Ovary (tissue), 9 donors: Measurements from ENCODE around the gene PPA1. TPM values are rescaled to one million over a fixed set of nuclear protein-coding genes. Genes with fewer than 3 reads are reported as not detected.

Source experiments
- DNase-seq, 5 donors: peaks; one replicate each; pipeline ENCODE4 v3.0.0-alpha.2; 2019 to 2020
- H3K27ac ChIP-seq, 2 donors: fragments of 200-600 bp; one replicate each; pipeline versions ENCODE4 v1.5.1 to v1.8.0; 2019 to 2022
- H3K27me3 ChIP-seq: fragments of 200-600 bp; one replicate; pipeline ENCODE4 v1.8.0; 2022
- H3K36me3 ChIP-seq: fragments of 200-600 bp; sonication (generic); one replicate; pipeline ENCODE4 v1.5.1; 2019
- H3K4me1 ChIP-seq: one replicate; pipeline ENCODE4 v1.8.1; 2013; ENCODE audit warnings: mild to moderate bottlenecking, moderate library complexity; ENCODE audit not compliant: insufficient read depth
- H3K4me3 ChIP-seq: fragments of 200-600 bp; sonication (generic); one replicate; pipeline ENCODE4 v1.5.1; 2017
- H3K9me3 ChIP-seq, 2 donors: fragments of 200-600 bp in 1 of 2; sonication (generic) in 1 of 2; one replicate each; pipeline versions ENCODE4 v1.5.1 to v1.8.1; 2013 to 2019; ENCODE audit warnings: mild to moderate bottlenecking in 1 of 2, moderate library complexity in 1 of 2
- EP300 ChIP-seq: sonication (generic); formaldehyde crosslinking; IDR thresholded peaks from one replicate; pipeline ENCODE4 v1.6.1; 2017; ENCODE audit warnings: antibody characterized with exemption
- POLR2A ChIP-seq: fragments of 450-650 bp; IDR thresholded peaks from one replicate; pipeline ENCODE4 v1.6.1; 2017; ENCODE audit warnings: antibody characterized with exemption, mild to moderate bottlenecking, moderate library complexity
- WGBS, 3 donors: extraction: QIAGEN DNeasy Blood & Tissue Kit in 1 of 3; methylation state at CpG; one replicate each; pipeline versions ENCODE4 v1.1.5 to v1.1.7; 2013 to 2017; 5-methylcytosine and 5-hydroxymethylcytosine counted together
- intact Hi-C, 4 donors: fragments of 100-400 bp; cut with DNase I; formaldehyde crosslinking; loops; one replicate each; pipeline versions ENCODE4 v1.11.0 to v1.15.1; 2022 to 2023
- polyA plus RNA-seq, 2 donors: library from polyadenylated mRNA; stranded (reverse); fragments of 200-250 nt in 1 of 2; fragments of 350-450 nt in 1 of 2; fragmentation: Illumina TruSeq in 1 of 2; extraction: RNeasy Lipid Tissue Mini Kit (QIAGEN cat#74804) in 1 of 2; gene quantifications; one replicate each; pipeline ENCODE4 v1.2.3, GENCODE V29; 2013 to 2014
- total RNA-seq, 7 donors: library from RNA; depleted of rRNA in 2 of 7; stranded (reverse); fragments of >200 nt in 2 of 7; fragmentation: NEBNext Ultra II Directional in 3 of 7; extraction: Animal tissue kit (Norgen Biotek cat#: 25700) in 3 of 7; gene quantifications; one replicate each; pipeline versions ENCODE4 v1.1.0 to v1.2.4, GENCODE V29; 2016 to 2023
- TF ChIP-seq, protein P1 (sequence below), 3 donors: fragments of 450-650 bp in 2 of 3; fragments of 200-600 bp in 1 of 3; IDR thresholded peaks; one replicate each; pipeline versions ENCODE4 v1.5.1 to v1.8.0; 2016 to 2022; ENCODE audit warnings: antibody characterized with exemption in 3 of 3, mild to moderate bottlenecking in 1 of 3
- donor health status: DM: no; HTN: no; CAD: no; lungs with moderate emphysema.
- donor health status: DM: no; HTN: no; CAD: no.
- donor health status: Bipolar disorder and iron deficiency.
- donor health status: DM: yes; HTN: yes; CAD: no.
- donor health status: DM: no; HTN: no; CAD: no.
- donor health status: DM: yes; HTN: yes; CAD: no.

The PPA1 gene
- total and polyA plus RNA-seq, 9 donors, result 36.8 to 162 (median 78.4) TPM

DNA sequence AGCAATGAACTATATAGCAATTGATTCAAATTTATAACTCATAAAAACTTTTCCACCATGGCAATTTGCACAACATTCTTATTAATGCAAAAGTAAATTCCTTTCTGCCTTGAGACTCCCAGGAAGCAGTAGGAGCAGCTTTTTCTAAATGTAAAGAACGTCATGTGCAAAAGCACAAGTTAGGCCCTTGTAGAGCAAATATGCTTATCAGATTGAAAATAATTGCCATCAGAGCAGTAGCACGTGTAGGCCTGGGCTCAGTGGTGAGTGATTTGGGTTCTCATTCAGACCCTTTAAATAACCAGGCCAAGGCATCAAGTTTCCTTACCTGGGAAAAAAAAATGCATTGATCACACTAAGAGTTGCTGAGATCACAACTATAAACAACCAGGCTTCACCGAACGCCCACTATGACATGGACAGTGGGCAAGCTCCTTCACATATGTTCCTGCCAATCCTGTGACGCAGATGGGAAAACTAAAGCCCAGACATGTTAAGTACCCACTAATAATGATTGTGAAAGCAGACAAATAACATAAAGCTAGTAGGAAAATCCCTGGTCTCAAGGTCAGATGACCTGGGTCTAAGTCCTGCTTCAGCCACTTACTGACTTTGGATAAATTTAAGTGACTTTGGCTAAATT is 40.8 kb downstream of the PPA1 start:
- Histone ChIP-seq H3K4me1 (peaks cover 2% of the 10 kb centered on the region), H3K36me3 (no peaks in the 10 kb centered on the region), H3K27ac (no peak overlapping the region), H3K4me3 (no peak overlapping the region), H3K27me3 (no peaks in the 10 kb centered on the region), H3K9me3 (no peaks in the 10 kb centered on the region)
- TF ChIP-seq, protein P1, sequence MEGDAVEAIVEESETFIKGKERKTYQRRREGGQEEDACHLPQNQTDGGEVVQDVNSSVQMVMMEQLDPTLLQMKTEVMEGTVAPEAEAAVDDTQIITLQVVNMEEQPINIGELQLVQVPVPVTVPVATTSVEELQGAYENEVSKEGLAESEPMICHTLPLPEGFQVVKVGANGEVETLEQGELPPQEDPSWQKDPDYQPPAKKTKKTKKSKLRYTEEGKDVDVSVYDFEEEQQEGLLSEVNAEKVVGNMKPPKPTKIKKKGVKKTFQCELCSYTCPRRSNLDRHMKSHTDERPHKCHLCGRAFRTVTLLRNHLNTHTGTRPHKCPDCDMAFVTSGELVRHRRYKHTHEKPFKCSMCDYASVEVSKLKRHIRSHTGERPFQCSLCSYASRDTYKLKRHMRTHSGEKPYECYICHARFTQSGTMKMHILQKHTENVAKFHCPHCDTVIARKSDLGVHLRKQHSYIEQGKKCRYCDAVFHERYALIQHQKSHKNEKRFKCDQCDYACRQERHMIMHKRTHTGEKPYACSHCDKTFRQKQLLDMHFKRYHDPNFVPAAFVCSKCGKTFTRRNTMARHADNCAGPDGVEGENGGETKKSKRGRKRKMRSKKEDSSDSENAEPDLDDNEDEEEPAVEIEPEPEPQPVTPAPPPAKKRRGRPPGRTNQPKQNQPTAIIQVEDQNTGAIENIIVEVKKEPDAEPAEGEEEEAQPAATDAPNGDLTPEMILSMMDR (IDR thresholded peaks at IDR 0.05), result no peak
- no peak for TF ChIP-seq EP300
- TF ChIP-seq POLR2A, result no peak
- intact Hi-C loops, result no loop called here
- 62 to 68% (median 65%) methylated on average over 5 of the region's 5 CpGs for WGBS, 3 donors
- no peak for DNase-seq

DNA sequence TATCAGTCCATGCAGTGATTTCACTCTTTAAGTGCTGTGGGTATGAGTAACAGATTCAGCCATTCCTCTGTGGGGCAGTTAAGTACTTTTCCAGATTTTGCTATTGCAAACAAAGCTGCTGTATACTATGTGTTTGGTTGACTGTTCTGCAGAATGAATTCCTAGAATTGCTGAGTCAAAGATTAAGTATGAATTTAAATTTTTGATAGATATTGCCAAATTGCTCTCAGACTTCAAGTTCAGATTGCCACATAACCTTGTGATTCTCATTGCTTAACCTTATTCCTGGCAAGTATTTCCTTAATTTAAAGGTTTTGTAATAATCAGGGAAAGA is 41.3 kb downstream of the PPA1 start:
- Histone ChIP-seq H3K27ac (no peak overlapping the region), H3K36me3 (no peaks in the 10 kb centered on the region), H3K9me3 (no peaks in the 10 kb centered on the region), H3K27me3 (no peaks in the 10 kb centered on the region), H3K4me3 (no peak overlapping the region), H3K4me1 (peaks cover 2% of the 10 kb centered on the region)
- TF ChIP-seq EP300 (no peak), POLR2A (no peak)
- TF ChIP-seq, protein P1 (IDR thresholded peaks at IDR 0.05), result no peak
- no peak for DNase-seq
- intact Hi-C loops, result no loop called here

DNA sequence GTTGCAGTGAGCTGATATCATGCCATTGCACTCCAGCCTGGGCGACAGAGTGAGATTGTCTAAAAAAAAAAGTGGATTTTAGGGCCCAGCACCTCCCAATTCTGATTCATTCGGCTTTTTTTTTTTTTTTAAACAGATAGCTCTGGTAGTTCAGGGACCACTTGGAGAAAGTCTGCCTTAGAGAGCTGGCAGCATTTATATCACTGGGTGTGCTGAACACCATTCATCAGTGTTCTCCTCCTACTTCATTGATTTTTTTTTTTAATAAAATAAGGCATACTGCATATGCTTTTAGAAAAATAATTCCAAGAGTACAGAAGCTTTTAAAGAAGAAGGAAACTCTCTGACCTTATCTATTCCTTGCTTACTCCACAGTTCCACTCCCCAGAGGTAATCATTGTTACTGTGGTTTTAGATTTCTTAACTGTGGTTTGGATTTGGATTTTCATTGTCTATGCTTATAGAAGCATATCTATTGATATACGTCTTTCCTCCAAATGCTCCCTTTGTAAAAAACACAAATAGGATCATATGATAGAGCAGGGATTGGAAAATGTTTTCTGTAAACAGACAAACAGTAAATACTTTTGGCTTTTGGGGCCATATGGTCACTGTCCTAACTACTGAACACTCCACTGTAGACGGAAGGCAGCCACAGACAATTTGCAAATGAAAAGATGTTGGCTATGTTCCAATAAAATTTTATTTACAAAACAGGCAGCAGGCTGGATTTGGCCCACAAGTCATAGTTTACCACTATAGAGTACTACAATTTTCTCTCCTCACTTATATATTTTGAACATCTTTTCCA is 41.9 kb downstream of the PPA1 start:
- intact Hi-C loops, result no loop called here
- no peak overlapping the region for H3K4me3 ChIP-seq
- H3K27me3 ChIP-seq, result no peaks in the 10 kb centered on the region
- DNase-seq, result no peak
- H3K36me3 ChIP-seq, result no peaks in the 10 kb centered on the region
- H3K9me3 ChIP-seq, result no peaks in the 10 kb centered on the region
- H3K4me1 ChIP-seq, result peaks cover 2% of the 10 kb centered on the region
- WGBS, 3 donors, result 15 to 35% (median 20%) methylated on average over 4 of the region's 4 CpGs
- TF ChIP-seq, protein P1 (IDR thresholded peaks at IDR 0.05), result no peak
- TF ChIP-seq POLR2A, result no peak
- no peak for TF ChIP-seq EP300
- no peak overlapping the region for H3K27ac ChIP-seq

DNA sequence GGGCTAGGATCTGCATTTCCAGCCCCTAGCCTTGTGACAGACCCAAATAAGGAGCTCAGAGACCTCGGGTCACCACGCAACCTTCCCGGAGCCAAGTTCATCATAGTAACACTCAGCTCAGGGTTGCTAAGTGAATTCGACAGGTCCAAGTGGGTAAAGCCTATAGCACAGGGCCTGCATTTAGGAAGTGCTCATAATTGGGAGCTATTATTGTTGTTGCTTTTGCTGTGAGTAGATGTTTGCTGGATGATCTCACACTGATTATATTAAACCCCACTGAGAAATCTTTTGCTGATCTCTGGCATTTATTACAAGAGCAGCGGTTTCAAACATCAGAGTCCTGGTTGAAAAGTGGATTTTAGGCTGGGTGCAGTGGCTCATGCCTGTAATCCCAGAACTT is 42.6 kb downstream of the PPA1 start:
- Histone ChIP-seq H3K36me3 (no peaks in the 10 kb centered on the region), H3K27ac (no peak overlapping the region), H3K4me1 (peaks cover 2% of the 10 kb centered on the region), H3K27me3 (no peaks in the 10 kb centered on the region), H3K4me3 (no peak overlapping the region), H3K9me3 (no peaks in the 10 kb centered on the region)
- WGBS, 3 donors, result 80 to 85% (median 81%) methylated on average over 5 of the region's 5 CpGs
- intact Hi-C loops, result no loop called here
- DNase-seq, result no peak
- TF ChIP-seq, protein P1 (IDR thresholded peaks at IDR 0.05), result no peak
- TF ChIP-seq POLR2A (no peak), EP300 (no peak)
